GM04503 (cell line): Measurements from ENCODE around the gene GPR171.
"Not testable (repeated sequence)": the region's sequence is repeated elsewhere in the genome, so short reads cannot be mapped to it uniquely, and the experiment has no call there.

Source experiments
- DNase-seq: peaks from one replicate; pipeline ENCODE4 v3.0.0-alpha.2; 2012; ENCODE audit warnings: low read depth

GPR171 gene

DNA sequence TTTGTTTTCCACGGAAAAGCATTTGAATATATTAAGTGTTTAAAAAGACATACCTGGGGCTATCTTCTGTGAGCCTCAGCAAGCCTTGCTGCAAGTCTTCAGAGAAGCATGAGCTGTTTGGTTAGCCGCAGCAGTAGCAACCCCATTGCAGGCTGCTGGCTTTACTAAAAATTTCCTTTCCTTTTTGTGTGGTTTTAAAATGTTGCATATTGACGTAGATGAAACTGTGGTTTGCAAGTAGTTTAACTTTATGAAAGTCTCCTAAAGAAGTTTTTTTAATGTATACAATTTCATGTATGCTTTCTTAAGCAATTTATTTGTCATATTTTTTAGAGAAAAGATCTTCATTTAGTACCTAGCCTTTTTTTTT lies at the start of gene GPR171:
GPR171 (minus strand) TSS at position 166 of the 370 bp plus-strand sequence. CDS start 3,830 bp downstream, outside the sequence.
- DNase-seq: no peak

GRCh38 chr3:151248772-151249337 lies 45.8 kb upstream of the GPR171 start:
- DNase-seq: no peak

GRCh38 chr3:151242006-151242405 lies 39.0 kb upstream of the GPR171 start:
- DNase-seq: not testable (repeated sequence)

DNA sequence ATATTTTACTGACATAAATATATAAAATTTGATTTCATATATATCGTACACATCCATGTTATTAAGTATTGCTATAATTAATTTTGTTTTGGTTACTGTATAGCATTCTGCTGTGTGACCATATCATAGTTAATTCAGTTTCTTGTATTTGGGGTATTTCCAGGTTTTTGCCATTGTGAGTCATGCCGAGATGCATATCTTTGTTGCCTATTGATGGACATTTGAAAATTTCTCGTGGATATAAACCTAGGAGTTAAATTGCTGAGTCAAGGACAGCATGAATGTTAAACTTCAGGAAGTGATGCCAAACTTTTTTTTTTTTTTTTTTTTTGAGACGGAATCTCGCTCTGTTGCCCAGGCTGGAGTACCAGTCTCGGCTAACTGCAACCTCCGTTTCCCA lies 33.7 kb upstream of the GPR171 start:
- DNase-seq: no peak

GRCh38 chr3:151236316-151236715 lies 33.3 kb upstream of the GPR171 start:
- DNase-seq: no peak

DNA sequence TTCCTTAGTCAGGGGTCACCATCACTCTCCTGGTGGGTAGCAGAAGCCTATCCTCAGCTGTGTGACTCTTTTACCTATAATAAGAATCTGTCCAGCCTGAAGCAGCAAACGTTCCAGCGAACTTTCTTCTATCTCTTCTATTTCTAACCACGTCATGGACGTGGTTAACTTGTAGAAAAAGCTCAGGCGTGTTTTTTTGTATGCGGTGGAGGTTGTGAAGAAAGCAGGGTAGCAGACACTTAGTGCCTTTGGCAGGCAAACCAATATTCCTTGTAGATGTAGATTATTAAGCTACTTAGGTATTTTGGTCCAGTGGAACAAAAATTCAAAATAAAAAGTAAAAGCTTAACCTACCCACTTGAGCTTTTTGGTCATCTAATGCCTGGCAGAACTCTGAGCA lies 31.8 kb upstream of the GPR171 start:
- DNase-seq: no peak

GRCh38 chr3:151232991-151233390 lies 30.0 kb upstream of the GPR171 start:
- DNase-seq: no peak

GRCh38 chr3:151232403-151232802 lies 29.4 kb upstream of the GPR171 start:
- DNase-seq: not testable (repeated sequence)

DNA sequence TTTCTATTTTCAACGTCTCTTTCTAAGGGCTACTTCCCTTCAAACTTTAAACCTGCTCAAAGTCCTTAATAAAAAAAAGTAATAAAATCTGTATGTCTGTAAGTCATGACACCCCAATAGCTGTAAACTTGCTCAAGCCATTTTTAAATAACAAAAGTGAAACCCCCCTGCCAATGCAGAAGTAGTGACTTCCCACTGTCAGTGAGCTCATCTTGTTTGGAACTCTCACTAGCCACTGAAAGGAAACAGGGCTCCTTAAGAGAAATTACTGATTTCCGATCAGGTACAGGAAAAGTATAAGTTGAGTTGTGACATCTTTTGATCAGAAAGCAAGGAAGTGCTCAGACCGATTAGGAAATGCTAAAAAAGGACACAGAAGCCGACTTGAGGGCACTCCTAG lies 27.6 kb upstream of the GPR171 start:
- no peak for DNase-seq

DNA sequence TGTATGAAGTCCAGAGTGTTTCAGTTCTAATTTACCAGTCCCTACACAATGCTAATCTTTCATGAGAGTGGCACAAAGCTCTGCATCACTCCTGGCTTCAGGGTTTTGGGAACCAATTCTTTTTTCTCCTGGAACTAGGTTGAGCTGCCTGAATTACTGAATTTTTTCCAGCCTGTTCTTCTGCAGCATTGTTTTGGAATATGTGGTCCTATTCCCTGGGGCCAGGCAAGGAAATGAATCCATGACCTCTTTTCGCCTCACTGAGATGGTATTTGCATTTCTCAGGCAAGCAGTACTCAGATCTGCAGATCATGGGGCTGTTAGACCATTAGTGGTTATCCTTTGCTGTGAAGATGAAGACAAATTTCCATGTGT lies 25.6 kb upstream of the GPR171 start:
- DNase-seq: peak; percentile 61

GRCh38 chr3:151227807-151228665 lies 25.0 kb upstream of the GPR171 start:
- DNase-seq: no peak

- no peak for DNase-seq
These were observed 24.3 kb upstream of the GPR171 start for GRCh38 chr3:151227266-151227806.

DNA sequence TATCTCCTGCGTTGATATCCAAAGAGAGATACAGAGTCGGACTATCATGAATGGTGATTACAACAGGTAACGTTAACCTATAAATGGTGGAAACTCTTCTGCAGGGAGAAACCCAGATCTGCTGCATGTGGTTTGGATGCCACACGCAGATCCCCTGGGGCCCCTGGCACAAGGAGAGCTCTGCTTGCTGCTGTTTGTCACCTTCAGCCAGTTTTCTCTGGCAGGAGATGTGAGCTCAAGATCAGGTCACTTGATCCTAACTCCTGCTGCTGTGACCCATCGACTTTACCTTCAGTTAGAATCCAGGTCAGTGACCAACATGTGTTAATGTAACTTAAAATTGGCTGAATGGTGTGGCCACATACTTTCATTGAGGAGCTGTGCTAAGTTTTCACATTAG lies 23.8 kb upstream of the GPR171 start:
- DNase-seq: no peak

- DNase-seq: no peak
These were observed 23.1 kb upstream of the GPR171 start for GRCh38 chr3:151226088-151226563.

DNA sequence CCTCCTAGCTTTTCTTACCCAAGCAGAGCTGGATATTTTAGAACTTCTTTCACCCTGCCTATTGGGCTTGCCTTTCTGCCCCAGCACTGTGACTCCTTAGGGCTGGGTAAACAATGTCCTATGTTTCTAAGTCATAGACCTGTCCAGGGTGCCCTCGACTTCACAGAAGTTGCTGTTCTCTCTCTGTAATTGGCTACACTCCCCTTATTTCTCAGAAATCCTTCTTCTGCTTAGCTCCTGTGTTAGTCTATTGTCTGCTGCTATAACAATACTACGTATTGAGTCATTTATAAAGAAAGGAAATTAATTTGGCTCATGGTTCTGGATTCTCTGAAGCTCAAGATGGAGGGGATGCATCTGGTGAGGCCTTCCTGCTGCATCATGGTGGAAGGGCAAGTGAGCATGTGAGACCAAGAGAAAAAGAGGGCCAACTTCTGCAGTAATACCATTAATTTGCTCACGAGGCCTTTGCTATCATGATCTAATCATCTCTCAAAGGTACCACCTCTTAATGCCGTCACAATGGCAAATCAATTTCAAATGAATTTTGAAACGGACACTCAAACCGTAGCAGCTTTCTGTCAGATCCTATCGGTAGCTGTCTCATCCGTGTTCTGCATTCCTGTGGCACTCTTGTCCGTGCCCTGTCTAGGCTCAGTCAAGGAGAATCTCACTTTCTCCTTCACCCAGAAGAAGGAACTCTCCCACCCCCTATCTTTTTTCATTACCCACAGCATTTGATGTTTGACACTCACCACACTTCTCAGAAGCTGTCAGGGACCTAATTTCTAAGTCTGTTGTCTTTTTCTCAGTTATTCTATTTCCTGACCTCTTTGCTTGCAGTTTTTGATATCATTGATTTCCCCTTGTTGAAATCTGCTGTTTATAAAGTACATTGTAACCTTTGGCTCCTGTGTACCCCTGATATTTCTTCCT lies 22.3 kb upstream of the GPR171 start:
- DNase-seq: no peak

- DNase-seq: no peak
These were observed 21.4 kb upstream of the GPR171 start for GRCh38 chr3:151224268-151224866.

- peak; percentile 58 for DNase-seq
These were observed 16.0 kb upstream of the GPR171 start for GRCh38 chr3:151219056-151219455.

GRCh38 chr3:151218136-151218535 lies 15.1 kb upstream of the GPR171 start:
- no peak for DNase-seq

GRCh38 chr3:151216641-151217607 lies 13.9 kb upstream of the GPR171 start:
- DNase-seq: no peak

- no peak for DNase-seq
These were observed 11.4 kb upstream of the GPR171 start for GRCh38 chr3:151214459-151214858.

GRCh38 chr3:151213881-151214280 lies 10.9 kb upstream of the GPR171 start:
- DNase-seq: no peak
